CD4-positive, alpha-beta T cell treated with Interferon gamma for 1 hour (primary cell): ENCODE measurements around the gene IL11.

ENCODE experiments used
- DNase-seq: peaks from one replicate; pipeline ENCODE4 v3.0.0-alpha.2; 2020

Gene IL11

DNA sequence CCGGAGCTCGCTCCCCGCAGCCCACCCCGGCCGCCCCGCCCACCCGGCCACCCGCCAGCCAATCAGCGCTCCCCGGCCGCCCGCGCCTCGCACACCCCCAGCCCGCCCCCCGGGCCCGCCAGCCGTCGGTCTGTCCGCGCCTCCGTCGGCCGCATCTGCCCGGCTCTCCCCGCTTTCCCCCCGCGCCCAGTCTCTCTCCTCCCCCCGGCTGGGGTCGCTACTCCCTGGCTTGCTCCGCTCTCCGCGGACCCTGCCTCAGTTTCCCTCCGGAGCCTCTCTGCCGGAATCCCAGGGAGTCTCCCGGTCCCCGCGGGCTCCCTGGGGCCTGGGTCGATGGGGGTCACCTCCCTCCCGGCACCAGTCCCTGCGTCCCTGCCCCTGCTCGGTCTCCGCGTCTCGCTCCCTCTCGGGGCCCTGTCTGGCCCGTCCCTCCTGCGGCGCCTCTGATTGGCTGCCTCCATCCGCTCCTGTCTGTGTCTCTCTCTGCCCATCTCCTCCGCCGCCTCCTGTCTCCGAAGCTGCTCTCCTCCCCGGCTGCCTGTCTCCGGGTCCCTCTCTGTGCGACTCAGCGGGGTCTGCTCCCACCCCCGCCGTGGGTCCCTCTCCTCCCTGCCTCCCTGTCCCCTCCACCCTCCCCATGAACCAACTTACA, 484 bp downstream of the IL11 start:
- no peak for DNase-seq

GRCh38 chr19:55368701-55369563, 1.3 kb downstream of the IL11 start:
- DNase-seq: no peak

GRCh38 chr19:55368106-55368505, 2.2 kb downstream of the IL11 start:
- DNase-seq: no peak

- no peak for DNase-seq
Observed at GRCh38 chr19:55366790-55367189, 3.5 kb downstream of the IL11 start.

DNA sequence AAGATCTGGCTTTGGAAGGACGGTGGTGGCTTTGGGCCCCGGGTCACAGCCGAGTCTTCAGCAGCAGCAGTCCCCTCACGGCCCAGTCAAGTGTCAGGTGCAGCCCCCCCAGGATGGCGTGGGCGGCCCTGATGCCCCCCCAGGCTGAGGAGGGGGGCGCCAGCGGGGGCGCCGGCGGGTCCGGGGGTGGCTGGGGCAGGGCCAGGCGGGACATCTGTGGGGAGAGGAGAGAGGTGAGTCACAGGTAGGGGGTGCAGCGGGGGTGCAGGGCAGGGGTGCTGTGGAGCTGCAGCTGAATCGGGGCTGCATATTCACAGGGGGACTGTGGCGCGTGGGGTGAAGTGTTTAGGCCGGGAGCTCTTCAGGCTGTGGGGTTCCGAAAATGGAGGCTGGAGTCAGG, 4.3 kb downstream of the IL11 start:
- no peak for DNase-seq

DNA sequence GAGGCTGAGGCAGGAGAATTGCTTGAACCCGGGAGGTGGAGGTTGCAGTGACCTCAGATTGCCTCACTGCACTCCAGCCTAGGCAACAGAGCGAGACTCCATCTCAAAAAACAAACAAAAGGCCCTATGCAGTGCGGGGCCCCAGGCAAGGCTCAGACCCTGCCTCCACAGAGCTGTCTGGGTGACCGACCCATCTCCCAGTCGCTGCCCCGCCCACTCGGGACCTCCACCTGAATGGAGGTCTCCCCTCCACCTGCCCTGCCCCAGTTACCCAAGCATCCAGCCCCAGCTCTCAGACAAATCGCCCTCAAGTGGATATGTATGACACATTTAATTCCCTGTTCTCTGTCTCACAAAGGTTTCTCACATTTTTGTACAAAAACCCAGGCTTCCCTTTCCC, 5.0 kb downstream of the IL11 start:
- DNase-seq: no peak

GRCh38 chr19:55362990-55363716, 7.1 kb downstream of the IL11 start, which contains the start of gene GARIN5B:
Gene GARIN5B, minus strand, starts transcription at chr19:55363260. Its CDS starts 194 bp downstream, at chr19:55363066.
- no peak for DNase-seq

GRCh38 chr19:55362174-55362989, 7.9 kb downstream of the IL11 start:
- no peak for DNase-seq

- no peak for DNase-seq
Observed at GRCh38 chr19:55360902-55361301, 9.4 kb downstream of the IL11 start.

GRCh38 chr19:55358943-55359908, 11.0 kb downstream of the IL11 start:
- no peak for DNase-seq

GRCh38 chr19:55358493-55358892, 11.8 kb downstream of the IL11 start:
- DNase-seq: no peak

GRCh38 chr19:55355213-55355821, 14.9 kb downstream of the IL11 start:
- DNase-seq: no peak

GRCh38 chr19:55354698-55355212, 15.5 kb downstream of the IL11 start, which contains the start of gene COX6B2:
Gene COX6B2, minus strand, starts transcription at chr19:55354719. Its CDS starts 198 bp downstream, at chr19:55354521.
- no peak for DNase-seq

DNA sequence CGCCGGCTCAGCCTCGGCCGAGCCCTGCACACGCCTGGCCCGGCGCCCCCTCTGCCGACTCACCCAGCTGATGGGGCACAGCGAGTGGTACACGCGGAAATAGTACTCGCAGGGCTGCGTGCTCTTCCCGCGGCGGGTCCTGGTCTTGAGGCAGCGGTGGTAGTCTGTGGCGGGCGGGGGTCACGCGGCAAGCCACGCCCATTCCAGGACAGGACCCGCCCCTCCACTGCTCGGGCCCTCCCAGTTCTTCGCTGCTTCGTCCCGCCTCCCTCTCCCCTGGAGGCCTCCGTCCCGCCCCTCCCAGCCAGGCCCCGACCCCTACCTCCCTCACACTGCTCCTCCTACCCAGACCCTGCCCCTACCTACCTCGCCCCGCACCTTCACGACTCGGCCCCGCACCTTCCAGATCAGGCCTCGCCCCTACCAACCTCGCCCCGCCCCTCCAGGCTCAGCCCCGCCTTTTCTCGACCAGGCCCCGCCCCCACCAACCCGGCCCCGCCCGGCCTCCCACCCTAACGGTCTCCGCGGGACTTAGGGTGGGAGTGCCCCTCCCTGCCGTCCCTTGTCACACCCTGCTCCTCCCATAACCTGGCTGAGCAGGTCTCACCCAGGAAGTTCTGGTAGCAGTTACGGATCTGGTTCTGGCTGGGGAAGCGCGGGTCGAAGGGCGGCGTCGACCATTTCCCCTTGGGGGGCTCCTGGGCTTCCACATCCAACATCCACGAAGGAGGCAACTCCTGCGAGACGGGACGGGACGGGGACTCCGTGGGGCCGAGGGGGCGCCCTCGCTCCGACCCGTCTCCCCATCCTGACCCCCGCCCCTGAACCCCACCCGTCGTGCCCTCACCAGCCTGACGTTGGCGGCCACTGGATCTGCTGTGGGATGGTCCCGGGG, 16.2 kb downstream of the IL11 start:
- peak; percentile 77 for DNase-seq

- DNase-seq: no peak
Observed at GRCh38 chr19:55353356-55353802, 16.9 kb downstream of the IL11 start.

- DNase-seq: no peak
Observed at GRCh38 chr19:55352549-55353145, 17.6 kb downstream of the IL11 start.

DNA sequence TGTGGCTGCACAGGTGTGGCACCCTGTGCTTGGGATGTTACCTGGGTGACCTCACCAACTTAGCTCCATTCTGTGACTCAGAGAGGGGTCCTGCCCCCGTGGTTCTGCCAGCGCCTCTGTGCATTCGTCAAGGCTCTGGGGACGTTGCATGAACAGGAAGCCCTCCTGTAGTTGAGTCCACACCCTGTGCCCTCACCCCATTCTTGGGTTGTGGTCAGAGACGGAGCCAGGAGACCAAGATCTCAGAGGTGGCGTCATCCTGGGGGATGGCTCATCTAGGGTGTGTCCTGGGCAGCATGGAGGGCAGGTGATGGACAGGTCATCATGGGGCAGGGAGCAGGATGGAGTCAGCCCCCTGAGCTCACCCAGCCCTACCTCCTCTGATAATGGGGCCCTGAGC, 18.2 kb downstream of the IL11 start:
- no peak for DNase-seq

DNA sequence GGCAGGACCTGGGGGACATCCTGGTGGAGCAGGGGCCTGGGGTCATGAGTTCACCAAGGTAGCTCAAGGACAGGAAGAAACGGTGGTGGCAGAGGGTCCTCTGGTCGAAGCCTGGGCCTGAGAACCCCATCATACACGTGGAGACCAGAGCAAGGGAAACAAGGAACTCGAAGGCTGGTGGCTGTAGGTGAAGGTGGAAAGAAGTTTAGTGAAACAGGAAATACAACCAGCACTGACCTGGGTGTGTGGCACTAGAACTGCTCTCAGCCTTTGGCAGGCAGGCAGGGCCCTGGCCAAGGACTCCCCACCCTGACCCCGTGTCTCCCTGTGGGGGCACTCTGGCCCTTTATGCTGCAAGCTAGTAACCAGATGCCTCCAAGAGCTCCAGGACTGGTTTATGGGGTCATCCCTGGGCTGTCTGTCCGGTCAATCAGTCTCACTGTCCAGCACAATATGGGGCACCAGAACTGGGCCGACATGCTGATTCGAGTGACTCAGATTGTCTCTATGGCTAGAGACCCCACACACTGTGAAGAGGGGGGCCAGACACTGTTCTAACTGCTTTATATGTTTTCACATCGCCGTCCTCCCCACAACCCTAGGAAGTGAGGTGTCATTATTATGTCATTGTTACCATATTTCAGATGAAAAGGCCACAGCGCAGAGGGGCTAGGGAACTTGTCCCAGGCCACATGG, 19.5 kb downstream of the IL11 start:
- no peak for DNase-seq
